Ovary (tissue), 9 donors: Measurements from ENCODE around the gene ALKBH2. TPM values are rescaled to one million over a fixed set of nuclear protein-coding genes. Genes with fewer than 3 reads are reported as not detected.

ENCODE experiments used
- DNase-seq, 5 donors: peaks; one replicate each; pipeline ENCODE4 v3.0.0-alpha.2; 2019 to 2020
- H3K27ac ChIP-seq, 2 donors: fragments of 200-600 bp; one replicate each; pipeline versions ENCODE4 v1.5.1 to v1.8.0; 2019 to 2022
- H3K27me3 ChIP-seq: fragments of 200-600 bp; one replicate; pipeline ENCODE4 v1.8.0; 2022
- H3K36me3 ChIP-seq: fragments of 200-600 bp; sonication (generic); one replicate; pipeline ENCODE4 v1.5.1; 2019
- H3K4me1 ChIP-seq: one replicate; pipeline ENCODE4 v1.8.1; 2013; ENCODE audit warnings: mild to moderate bottlenecking, moderate library complexity; ENCODE audit not compliant: insufficient read depth
- H3K4me3 ChIP-seq: fragments of 200-600 bp; sonication (generic); one replicate; pipeline ENCODE4 v1.5.1; 2017
- H3K9me3 ChIP-seq, 2 donors: fragments of 200-600 bp in 1 of 2; sonication (generic) in 1 of 2; one replicate each; pipeline versions ENCODE4 v1.5.1 to v1.8.1; 2013 to 2019; ENCODE audit warnings: mild to moderate bottlenecking in 1 of 2, moderate library complexity in 1 of 2
- EP300 ChIP-seq: sonication (generic); formaldehyde crosslinking; IDR thresholded peaks from one replicate; pipeline ENCODE4 v1.6.1; 2017; ENCODE audit warnings: antibody characterized with exemption
- POLR2A ChIP-seq: fragments of 450-650 bp; IDR thresholded peaks from one replicate; pipeline ENCODE4 v1.6.1; 2017; ENCODE audit warnings: antibody characterized with exemption, mild to moderate bottlenecking, moderate library complexity
- WGBS, 3 donors: extraction: QIAGEN DNeasy Blood & Tissue Kit in 1 of 3; methylation state at CpG; one replicate each; pipeline versions ENCODE4 v1.1.5 to v1.1.7; 2013 to 2017; 5-methylcytosine and 5-hydroxymethylcytosine counted together
- intact Hi-C, 4 donors: fragments of 100-400 bp; cut with DNase I; formaldehyde crosslinking; loops; one replicate each; pipeline versions ENCODE4 v1.11.0 to v1.15.1; 2022 to 2023
- polyA plus RNA-seq, 2 donors: library from polyadenylated mRNA; stranded (reverse); fragments of 200-250 nt in 1 of 2; fragments of 350-450 nt in 1 of 2; fragmentation: Illumina TruSeq in 1 of 2; extraction: RNeasy Lipid Tissue Mini Kit (QIAGEN cat#74804) in 1 of 2; gene quantifications; one replicate each; pipeline ENCODE4 v1.2.3, GENCODE V29; 2013 to 2014
- total RNA-seq, 7 donors: library from RNA; depleted of rRNA in 2 of 7; stranded (reverse); fragments of >200 nt in 2 of 7; fragmentation: NEBNext Ultra II Directional in 3 of 7; extraction: Animal tissue kit (Norgen Biotek cat#: 25700) in 3 of 7; gene quantifications; one replicate each; pipeline versions ENCODE4 v1.1.0 to v1.2.4, GENCODE V29; 2016 to 2023
- TF ChIP-seq, protein P1 (sequence below), 3 donors: fragments of 450-650 bp in 2 of 3; fragments of 200-600 bp in 1 of 3; IDR thresholded peaks; one replicate each; pipeline versions ENCODE4 v1.5.1 to v1.8.0; 2016 to 2022; ENCODE audit warnings: antibody characterized with exemption in 3 of 3, mild to moderate bottlenecking in 1 of 3
- donor health status: DM: no; HTN: no; CAD: no; lungs with moderate emphysema.
- donor health status: DM: no; HTN: no; CAD: no.
- donor health status: Bipolar disorder and iron deficiency.
- donor health status: DM: yes; HTN: yes; CAD: no.
- donor health status: DM: no; HTN: no; CAD: no.
- donor health status: DM: yes; HTN: yes; CAD: no.

ALKBH2 gene
- total and polyA plus RNA-seq, 9 donors, result 11.3 to 26.4 (median 21.1) TPM

DNA sequence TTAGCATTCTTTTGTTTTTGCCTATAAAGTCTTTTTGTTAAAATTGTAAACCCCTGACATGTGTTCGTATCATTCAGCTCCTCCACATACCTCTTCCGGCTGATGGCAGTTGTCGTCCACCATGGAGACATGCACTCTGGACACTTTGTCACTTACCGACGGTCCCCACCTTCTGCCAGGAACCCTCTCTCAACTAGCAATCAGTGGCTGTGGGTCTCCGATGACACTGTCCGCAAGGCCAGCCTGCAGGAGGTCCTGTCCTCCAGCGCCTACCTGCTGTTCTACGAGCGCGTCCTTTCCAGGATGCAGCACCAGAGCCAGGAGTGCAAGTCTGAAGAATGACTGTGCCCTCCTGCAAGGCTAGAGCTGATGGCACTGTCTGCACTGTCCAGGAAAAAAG, 7.7 kb downstream of the ALKBH2 start:
- DNase-seq, result no peak
- Histone ChIP-seq H3K9me3 (no peaks in the 10 kb centered on the region), H3K4me1 (no peaks in the 10 kb centered on the region), H3K36me3 (no peaks in the 10 kb centered on the region), H3K27me3 (no peaks in the 10 kb centered on the region), H3K4me3 (no peak overlapping the region), H3K27ac (no peak overlapping the region)
- intact Hi-C loops, result no loop called here
- TF ChIP-seq EP300, result no peak
- WGBS, 3 donors, result 92 to 96% (median 93%) methylated on average over 11 of the region's 11 CpGs

DNA sequence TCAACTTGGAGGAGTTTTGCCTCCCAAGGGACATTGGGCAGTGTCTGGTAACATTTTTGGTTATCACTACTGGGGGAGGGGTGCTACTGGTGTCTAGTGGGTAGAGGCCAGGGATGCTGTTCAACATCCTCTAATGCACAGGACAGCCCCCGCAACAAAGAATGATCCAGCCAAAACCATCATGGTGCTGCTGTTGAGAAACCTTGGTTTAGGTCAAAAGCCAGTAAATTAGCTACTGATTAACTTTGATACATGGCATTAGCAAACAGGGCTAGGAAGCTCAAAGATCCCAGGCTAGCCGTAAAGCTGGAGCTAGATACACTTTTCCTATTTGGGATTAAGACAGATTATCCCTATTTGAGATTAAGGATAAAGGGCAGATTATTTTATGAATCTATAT, 8.8 kb downstream of the ALKBH2 start:
- no peak overlapping the region for H3K4me3 ChIP-seq
- intact Hi-C loops, result no loop called here
- no peaks in the 10 kb centered on the region for H3K36me3 ChIP-seq

GRCh38 chr12:109082751-109083150, 10.5 kb downstream of the ALKBH2 start:
- no peak overlapping the region for H3K4me3 ChIP-seq
- no peak overlapping the region for H3K27ac ChIP-seq
- WGBS, 3 donors, result 91 to 94% (median 93%) methylated on average over 14 of the region's 14 CpGs
- no peaks in the 10 kb centered on the region for H3K27me3 ChIP-seq
- H3K36me3 ChIP-seq, result no peaks in the 10 kb centered on the region
- no peak for DNase-seq
- H3K4me1 ChIP-seq, result no peaks in the 10 kb centered on the region
- TF ChIP-seq POLR2A, result no peak
- TF ChIP-seq, protein P1, sequence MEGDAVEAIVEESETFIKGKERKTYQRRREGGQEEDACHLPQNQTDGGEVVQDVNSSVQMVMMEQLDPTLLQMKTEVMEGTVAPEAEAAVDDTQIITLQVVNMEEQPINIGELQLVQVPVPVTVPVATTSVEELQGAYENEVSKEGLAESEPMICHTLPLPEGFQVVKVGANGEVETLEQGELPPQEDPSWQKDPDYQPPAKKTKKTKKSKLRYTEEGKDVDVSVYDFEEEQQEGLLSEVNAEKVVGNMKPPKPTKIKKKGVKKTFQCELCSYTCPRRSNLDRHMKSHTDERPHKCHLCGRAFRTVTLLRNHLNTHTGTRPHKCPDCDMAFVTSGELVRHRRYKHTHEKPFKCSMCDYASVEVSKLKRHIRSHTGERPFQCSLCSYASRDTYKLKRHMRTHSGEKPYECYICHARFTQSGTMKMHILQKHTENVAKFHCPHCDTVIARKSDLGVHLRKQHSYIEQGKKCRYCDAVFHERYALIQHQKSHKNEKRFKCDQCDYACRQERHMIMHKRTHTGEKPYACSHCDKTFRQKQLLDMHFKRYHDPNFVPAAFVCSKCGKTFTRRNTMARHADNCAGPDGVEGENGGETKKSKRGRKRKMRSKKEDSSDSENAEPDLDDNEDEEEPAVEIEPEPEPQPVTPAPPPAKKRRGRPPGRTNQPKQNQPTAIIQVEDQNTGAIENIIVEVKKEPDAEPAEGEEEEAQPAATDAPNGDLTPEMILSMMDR (IDR thresholded peaks at IDR 0.05), result no peak
- no peak for TF ChIP-seq EP300
- intact Hi-C loops, result no loop called here
- no peaks in the 10 kb centered on the region for H3K9me3 ChIP-seq

More for the DNA sequence above, 8.8 kb downstream of the ALKBH2 start:
- DNase-seq, result no peak
- Histone ChIP-seq H3K4me1 (no peaks in the 10 kb centered on the region), H3K9me3 (no peaks in the 10 kb centered on the region), H3K27me3 (no peaks in the 10 kb centered on the region), H3K27ac (no peak overlapping the region)
- TF ChIP-seq POLR2A (no peak), EP300 (no peak)
- WGBS, 3 donors, result 93 to 96% (median 94%) methylated on average over 2 of the region's 2 CpGs

- DNase-seq, result no peak
- Histone ChIP-seq H3K4me3 (no peak overlapping the region), H3K9me3 (no peaks in the 10 kb centered on the region), H3K27ac (no peak overlapping the region), H3K4me1 (no peaks in the 10 kb centered on the region), H3K36me3 (no peaks in the 10 kb centered on the region), H3K27me3 (no peaks in the 10 kb centered on the region)
- intact Hi-C loops, result no loop called here
- TF ChIP-seq EP300, result no peak
- TF ChIP-seq, protein P1 (IDR thresholded peaks at IDR 0.05), result no peak
- no peak for TF ChIP-seq POLR2A
These were observed 18.4 kb downstream of the ALKBH2 start for GRCh38 chr12:109074866-109075265.

- H3K36me3 ChIP-seq, result no peaks in the 10 kb centered on the region
- no peaks in the 10 kb centered on the region for H3K9me3 ChIP-seq
- no peak for DNase-seq
- no peaks in the 10 kb centered on the region for H3K27me3 ChIP-seq
- H3K4me3 ChIP-seq, result no peak overlapping the region
- WGBS, 3 donors, result 82 to 87% (median 86%) methylated on average over 17 of the region's 17 CpGs
- no peaks in the 10 kb centered on the region for H3K4me1 ChIP-seq
- no peak overlapping the region for H3K27ac ChIP-seq
- intact Hi-C loops, result no loop called here
- TF ChIP-seq POLR2A, result no peak
- TF ChIP-seq, protein P1 (IDR thresholded peaks at IDR 0.05), result no peak
- no peak for TF ChIP-seq EP300
These were observed 23.7 kb downstream of the ALKBH2 start for GRCh38 chr12:109069307-109070271.
